Measurements from ENCODE around the gene PRKD1. TPM values are rescaled to one million over a fixed set of nuclear protein-coding genes. Genes with fewer than 3 reads are reported as not detected.

Gene PRKD1
- total and polyA plus RNA-seq, 2 of the 13 experiments (the other 11 are each of a cell fraction or from before 2014, with no cell fraction given) = 0.22 to 1.3 TPM

- TF ChIP-seq SMARCC2 (IDR thresholded peaks at IDR 0.05) (no peak), NR2F6 (IDR thresholded peaks at IDR 0.05) (no peak), NR2F6 (CRISPR knock-in tag; IDR thresholded peaks at IDR 0.05) (no peak), PHF8 (CRISPR knock-in tag; IDR thresholded peaks at IDR 0.05) (no peak)
Measured at GRCh38 chr14:29648045-29648444, 279.6 kb downstream of the PRKD1 start (continued).

GRCh38 chr14:29645117-29645516 is 282.5 kb downstream of the PRKD1 start:
- no peak for DNase-seq (ENCODE audit: low spot score)
- no peak overlapping the region for H3K27ac ChIP-seq (ENCODE audit: extremely low read length, insufficient read depth, low read length)
- no peaks in the 10 kb centered on the region for H3K79me2 ChIP-seq (ENCODE audit: insufficient read depth, low read length)
- H3K4me1 ChIP-seq (ENCODE audit: insufficient read depth, low read length) = no peaks in the 10 kb centered on the region
- no TSS peak for BruUV-seq (replicated peaks)
- intact Hi-C loops (cut with micrococcal nuclease; ENCODE audit: unreplicated experiment) (no loop called here), in situ Hi-C loops (cut with HindIII; ENCODE audit: extremely low pct_ligation_motif_present, low pct_unique_long_range_greater_than_20kb) (no loop called here)
- no peaks in the 10 kb centered on the region for H3K27me3 ChIP-seq (ENCODE audit: control insufficient read depth in 1 of 2, insufficient read depth in 2 of 2, low read length in 2 of 2)
- H4K20me1 ChIP-seq (ENCODE audit: insufficient read depth, low read length) = no peaks in the 10 kb centered on the region
- H3K9ac ChIP-seq (ENCODE audit: insufficient read depth, low read depth, low read length) = no peak overlapping the region
- no peak for FAIRE-seq
- no peak overlapping the region for H2AFZ ChIP-seq (ENCODE audit: low read length)
- no peaks in the 10 kb centered on the region for H3K36me3 ChIP-seq (replicated peaks in 1 of 2; ENCODE audit: control insufficient read depth in 1 of 2, insufficient read depth in 2 of 2, low read length in 2 of 2)
- no peak for ATAC-seq
- ChIA-PET CTCF (ENCODE audit: low intra/inter-chr PET ratio, low total read pairs) (no interaction called here), POLR2A (no interaction called here)
- no peak for TF ChIP-seq MIER3 (CRISPR knock-in tag; IDR thresholded peaks at IDR 0.05; ENCODE audit: borderline replicate concordance)
- no peak for TF ChIP-seq FOSL1 (CRISPR knock-in tag; IDR thresholded peaks at IDR 0.05; ENCODE audit: borderline replicate concordance)
- no peak for TF ChIP-seq RBFOX2 (IDR thresholded peaks at IDR 0.05; ENCODE audit: low read depth, low read length)
- TF ChIP-seq PPARG (CRISPR knock-in tag; conservative IDR thresholded peaks at IDR 0.05) = no peak
- no peak for TF ChIP-seq TEAD3 (CRISPR knock-in tag; optimal IDR thresholded peaks at IDR 0.05; ENCODE audit: borderline replicate concordance)
- TF ChIP-seq HOXA5 (CRISPR knock-in tag; IDR thresholded peaks at IDR 0.05) = no peak
- TF ChIP-seq ERF (CRISPR knock-in tag; IDR thresholded peaks at IDR 0.05) = no peak
- TF ChIP-seq ZNF569 (CRISPR knock-in tag; IDR thresholded peaks at IDR 0.05; ENCODE audit: borderline replicate concordance) = no peak
- TF ChIP-seq SIN3A (IDR thresholded peaks at IDR 0.05; ENCODE audit: borderline replicate concordance, low read depth, low read length) = no peak
- no peak for TF ChIP-seq RORA (CRISPR knock-in tag; IDR thresholded peaks at IDR 0.05)
- TF ChIP-seq SALL1 (CRISPR knock-in tag; IDR thresholded peaks at IDR 0.05) = no peak
- no peak for TF ChIP-seq THAP11 (CRISPR knock-in tag; IDR thresholded peaks at IDR 0.05)
- TF ChIP-seq HNRNPK (IDR thresholded peaks at IDR 0.05; ENCODE audit: low read depth, low read length, poor library complexity, severe bottlenecking) = no peak
- no peak for TF ChIP-seq CCAR2 (optimal IDR thresholded peaks at IDR 0.05; ENCODE audit: low read depth, low read length)
- no peak for TF ChIP-seq ZFY (CRISPR knock-in tag; IDR thresholded peaks at IDR 0.05)
- H3K4me2 ChIP-seq (ENCODE audit: low read depth, low read length) = no peak overlapping the region
- H3K9me3 ChIP-seq (ENCODE audit: low read length) = peaks cover 87% of the 10 kb centered on the region
- 2% methylated on average over 1 of the region's 1 CpG for WGBS (ENCODE audit: low lambda C conversion rate)
- no peak overlapping the region for H3K4me3 ChIP-seq (replicated peaks in 1 of 3; ENCODE audit: insufficient read depth in 1 of 3, low read depth in 2 of 3, low read length in 3 of 3)

Measured in HepG2 (cell line).